HG03025 (cell line): ENCODE results near the gene CHST13.

ENCODE experiments used
- ATAC-seq: cut with Tn5 transposase; IDR thresholded peaks from one replicate; pipeline ENCODE4 v1.9.1; 2021; ENCODE audit warnings: mild to moderate bottlenecking, moderate library complexity; ENCODE audit not compliant: unreplicated experiment, low FRiP score

Gene CHST13

DNA sequence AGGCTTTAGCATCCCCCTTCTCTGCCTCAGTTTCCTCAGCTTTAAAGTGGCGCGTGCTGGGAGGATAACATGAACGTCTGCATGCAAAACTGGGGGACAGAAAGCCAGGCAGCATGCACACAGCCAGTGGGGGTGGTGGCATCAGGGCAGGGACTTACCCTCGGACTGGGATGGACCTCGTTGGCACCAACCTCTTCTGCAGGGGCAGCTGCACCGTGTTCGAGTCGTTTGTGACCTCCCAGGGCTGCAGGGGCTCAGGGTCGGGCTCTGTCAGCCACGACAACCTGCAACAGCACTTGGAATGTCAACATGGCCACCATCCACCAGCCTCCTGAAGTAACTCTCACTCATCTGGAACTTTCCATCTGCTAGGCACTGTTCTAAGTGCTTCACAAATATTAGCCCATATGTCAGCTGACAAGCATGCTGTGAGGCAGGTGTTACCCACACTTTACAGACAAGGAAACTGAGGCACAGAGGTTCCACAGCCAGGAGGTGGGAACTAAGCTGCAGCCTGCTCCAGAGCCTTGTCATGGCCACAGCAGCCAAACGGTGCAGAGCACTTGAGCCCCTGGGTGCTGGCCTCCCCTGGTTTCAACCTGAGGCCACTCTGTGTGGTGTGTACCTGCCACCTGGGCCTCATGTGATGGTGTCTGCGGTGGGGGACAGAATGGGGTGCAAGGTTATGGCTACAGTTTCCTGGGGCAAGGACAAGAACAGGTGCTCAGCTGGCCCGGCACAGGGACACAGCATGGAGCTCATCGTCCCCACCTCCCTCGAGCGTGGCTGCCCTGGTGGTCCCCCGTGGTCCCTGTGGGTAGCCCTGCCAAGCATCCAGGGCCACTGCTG is 28.1 kb downstream of the CHST13 start:
- ATAC-seq: no peak

DNA sequence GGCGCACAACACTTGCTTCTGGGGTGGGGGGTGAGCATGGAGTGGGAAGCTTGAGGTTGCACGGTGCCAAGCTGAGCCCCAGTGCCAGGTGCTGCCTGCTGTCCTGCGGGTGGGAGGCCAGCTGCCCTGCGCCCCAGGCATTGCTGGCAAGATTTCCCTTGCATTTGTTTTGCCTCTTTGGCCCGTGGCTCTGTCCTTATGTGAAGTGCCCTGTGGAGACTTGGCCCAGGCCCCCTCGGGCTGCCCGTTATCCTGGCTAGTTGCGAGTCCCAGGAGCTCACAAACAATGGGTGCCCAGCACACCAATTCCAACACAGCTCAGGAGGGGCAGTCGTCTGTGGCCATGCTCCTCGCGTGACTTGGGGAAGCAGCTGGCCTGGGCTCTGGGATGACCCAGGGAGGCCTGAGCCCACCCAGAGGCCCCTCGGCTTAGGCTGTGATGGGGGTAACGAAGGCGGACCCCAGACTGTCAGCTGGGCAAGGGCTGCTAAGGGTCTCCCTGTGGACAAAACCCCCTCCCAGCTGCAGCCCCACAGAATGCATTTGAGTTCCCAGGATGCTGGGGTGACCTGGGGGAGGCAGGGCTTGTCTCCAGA is 28.8 kb downstream of the CHST13 start:
- no peak for ATAC-seq

GRCh38 chr3:126553284-126554084 is 29.5 kb downstream of the CHST13 start:
- no peak for ATAC-seq

DNA sequence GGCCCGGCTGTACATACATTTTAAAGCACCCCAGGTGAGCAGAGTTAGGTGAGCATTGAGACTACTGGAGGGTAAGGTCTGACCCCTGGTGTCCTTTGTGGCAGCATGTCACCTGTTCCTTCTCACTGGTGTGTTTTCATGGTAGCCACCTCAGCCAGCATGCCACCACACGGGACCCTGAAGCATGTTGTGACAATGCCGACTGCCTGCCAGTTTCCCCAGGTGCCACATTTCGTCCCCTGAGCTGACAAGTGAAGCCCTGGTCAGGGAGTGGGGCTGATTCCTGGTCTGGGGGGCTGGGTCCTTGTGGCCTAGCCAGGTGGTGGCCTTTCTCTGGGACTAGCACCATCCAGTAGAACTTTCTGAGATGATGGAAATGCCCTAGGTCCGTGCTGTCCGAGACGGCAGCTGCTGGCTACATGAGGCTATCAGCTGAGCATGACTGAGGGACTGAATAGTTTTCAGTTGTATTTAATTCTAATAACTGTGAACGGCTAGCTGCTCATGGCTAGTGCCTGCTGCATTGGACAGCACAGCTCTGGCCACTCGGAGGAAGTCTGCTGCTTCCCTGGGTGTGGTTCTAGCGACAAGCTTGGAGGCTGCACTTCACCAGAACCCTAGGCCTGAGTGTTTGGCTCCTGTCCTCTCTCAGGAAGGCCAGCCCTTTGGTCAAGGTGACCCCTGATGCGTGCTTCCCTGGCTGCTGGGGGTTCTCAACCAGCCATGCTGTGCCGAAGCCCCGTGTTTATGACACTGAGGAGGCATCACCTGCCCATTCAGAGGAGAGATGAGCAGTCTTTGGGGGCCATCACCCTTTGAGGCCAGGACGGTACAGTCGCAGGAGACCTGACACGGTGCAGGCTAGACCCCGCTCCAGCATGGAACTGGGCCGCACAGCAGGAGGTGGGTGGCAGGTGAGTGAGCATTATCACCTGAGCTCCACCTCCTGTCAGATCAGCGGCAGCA is 30.9 kb downstream of the CHST13 start:
- no peak for ATAC-seq

- ATAC-seq: no peak
Measured at GRCh38 chr3:126555795-126556636, 32.1 kb downstream of the CHST13 start.

DNA sequence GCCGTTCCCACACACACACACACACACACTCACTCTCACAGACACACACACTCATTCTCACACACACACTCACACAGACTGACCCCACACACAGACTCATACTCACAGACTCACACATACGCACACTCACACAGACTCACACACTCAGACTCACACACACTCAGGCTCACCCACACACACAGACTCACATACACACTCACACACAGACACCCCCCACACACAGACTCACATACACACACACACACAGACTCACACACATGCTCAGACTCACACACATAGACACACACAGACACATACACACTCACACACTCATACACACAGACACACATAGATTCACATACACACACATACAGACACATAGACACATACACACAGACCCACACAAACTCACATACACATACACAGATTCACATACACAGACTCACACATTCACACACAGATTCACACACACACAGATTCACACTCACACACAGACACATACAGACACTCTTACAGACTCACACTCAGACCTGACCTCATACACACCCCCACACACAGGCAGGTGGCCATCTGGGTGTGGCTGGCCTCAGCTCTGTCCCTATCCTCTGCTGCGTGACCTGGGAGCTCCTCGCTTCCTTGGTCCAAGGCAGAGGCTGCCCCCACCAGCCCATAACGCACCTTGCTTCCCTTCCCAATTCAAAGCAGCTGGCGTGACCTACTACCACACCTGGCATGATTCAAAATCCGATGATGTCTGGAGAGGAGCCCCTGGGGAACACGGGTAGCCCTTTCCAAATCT is 32.9 kb downstream of the CHST13 start:
- no peak for ATAC-seq

GRCh38 chr3:126557415-126557745 is 33.4 kb downstream of the CHST13 start:
- ATAC-seq: no peak

DNA sequence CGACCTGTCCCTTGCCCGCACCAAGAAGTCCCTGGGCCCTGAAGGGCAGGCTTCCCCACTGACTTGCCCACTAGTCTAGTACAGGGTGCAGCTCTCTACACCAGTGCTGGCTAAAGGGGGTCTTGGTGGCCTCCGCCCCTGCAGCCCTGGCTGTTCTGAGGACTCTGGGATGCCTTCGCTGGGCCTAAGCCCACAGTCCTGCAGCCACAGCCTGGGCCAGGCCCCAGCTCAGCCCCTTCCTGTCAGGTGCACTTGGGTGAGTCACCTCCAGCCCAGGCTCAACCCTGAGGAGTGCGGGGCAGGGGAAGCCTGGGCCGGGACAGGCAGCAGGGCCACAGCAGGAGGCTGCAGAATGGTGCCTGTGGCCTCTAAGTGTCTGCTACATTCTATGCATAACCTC is 33.8 kb downstream of the CHST13 start:
- ATAC-seq: no peak

GRCh38 chr3:126558336-126559071 is 34.5 kb downstream of the CHST13 start, which contains the start of gene C3orf22:
Gene C3orf22 (minus strand): TSS chr3:126558932. CDS start chr3:126553390, 5,542 bp downstream.
- ATAC-seq: no peak

GRCh38 chr3:126562737-126563276 is 38.9 kb downstream of the CHST13 start:
- no peak for ATAC-seq

GRCh38 chr3:126567696-126568438 is 43.9 kb downstream of the CHST13 start:
- ATAC-seq: no peak

DNA sequence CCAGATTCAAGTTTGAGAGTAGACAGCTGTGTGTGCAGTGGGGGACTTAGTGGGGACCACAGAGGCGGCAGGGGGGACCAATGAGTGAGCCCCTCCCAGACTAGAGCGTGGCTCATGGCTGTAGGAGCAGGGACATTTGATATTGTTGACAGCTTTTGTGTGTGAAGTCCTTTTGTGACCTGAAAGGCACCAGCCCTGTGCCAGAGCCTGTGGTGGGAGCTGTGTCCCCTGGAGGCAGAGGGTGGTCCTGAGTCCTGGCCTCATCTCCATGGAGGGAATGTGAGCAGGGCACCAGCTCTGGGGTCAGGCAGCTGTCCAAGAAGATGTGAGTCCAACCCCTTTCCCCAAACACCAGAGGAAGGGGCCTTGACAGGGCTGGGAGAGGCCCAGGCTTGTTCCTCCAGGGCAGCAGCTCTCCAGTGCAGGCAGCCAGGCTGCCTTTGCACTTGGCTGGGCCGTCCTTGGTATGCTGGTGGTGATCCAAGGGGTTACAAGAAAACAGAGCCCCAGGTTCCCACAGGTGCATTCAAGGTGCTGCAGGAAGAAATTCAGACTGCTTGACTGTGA is 44.9 kb downstream of the CHST13 start:
- no peak for ATAC-seq

DNA sequence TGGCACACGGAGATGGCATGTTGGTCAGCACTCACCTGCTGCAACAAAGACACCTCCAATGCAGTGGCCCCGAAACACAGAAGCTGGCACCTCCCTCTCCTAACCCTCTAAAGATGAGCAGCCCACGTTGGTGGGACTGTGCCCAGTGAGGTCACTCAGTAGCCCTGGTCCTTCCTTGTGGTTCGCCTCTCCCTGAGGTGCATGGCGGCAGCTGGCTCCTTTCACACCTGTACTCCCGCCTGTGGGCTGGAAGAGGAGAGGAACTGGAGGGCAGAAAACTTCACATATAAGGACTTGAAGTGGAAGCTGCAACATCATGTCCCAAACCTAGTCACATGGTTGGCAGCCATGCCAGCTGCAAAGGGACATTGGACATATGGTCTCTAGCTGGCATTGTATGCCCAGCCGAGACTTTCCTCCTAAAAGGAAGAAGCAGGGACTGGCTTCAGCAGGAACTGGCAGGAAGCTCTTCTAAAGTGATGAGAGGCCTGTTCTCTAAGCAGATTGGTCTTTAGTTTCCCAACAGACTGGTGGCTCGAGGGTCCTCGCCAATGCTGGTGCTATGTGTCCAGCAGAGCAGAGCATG is 45.5 kb downstream of the CHST13 start:
- ATAC-seq: no peak

- ATAC-seq: no peak
Measured at GRCh38 chr3:126570103-126570541, 46.2 kb downstream of the CHST13 start.

DNA sequence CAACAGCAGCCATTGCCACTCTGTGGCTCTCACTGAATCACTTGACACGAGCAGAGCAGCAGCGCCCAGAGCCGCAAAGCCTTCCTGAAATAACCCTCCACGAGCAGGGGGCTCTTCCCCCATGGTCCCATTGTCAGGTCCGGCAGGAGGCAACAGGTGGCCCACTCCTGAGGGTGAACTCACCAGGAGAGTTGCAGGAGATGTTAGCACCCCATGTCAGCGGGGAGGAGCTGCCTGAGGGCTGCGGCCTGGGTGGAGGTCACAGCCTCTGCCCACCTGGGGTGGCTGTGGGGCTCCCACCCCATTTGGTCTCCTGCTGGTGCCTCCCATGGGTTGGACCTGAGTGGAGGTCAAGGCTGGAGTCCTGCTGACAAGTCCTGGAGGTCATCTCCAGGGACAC is 47.1 kb downstream of the CHST13 start:
- ATAC-seq: no peak

DNA sequence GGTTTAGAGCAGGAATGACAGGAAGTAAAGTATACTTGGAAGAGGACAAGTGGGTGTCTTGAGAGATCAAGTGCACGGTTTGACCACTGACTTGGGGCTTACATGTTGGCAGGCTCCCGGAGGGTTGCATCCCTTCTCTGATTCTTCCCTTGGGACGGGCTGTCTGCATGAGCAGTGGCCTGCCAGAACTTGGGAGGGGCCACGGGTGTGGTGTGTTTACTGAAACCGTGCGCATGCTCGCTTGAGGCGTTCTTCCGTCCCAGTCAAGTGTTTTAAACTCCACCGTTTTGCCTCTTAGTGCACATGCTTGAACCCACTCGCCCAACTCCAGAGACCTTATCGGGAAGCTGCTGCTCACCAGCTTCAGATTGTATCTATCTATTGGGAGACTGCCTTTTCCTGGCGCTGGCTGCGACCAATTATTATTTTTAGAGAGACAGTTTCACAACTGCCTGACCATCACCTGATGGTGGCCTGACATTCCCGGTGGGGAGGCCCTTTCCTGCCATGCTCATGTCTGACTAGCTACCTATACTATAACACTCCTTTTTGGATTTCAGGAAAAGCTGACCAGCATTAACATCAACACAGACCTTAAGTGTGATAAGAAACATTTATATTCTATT is 49.6 kb downstream of the CHST13 start:
- no peak for ATAC-seq
